ENCODE measurements around the gene NOP56. TPM values are rescaled to one million over a fixed set of nuclear protein-coding genes. Genes with fewer than 3 reads are reported as not detected.

NOP56 gene
- total RNA-seq, 1 experiment from 2014 or later: 582 TPM

DNA sequence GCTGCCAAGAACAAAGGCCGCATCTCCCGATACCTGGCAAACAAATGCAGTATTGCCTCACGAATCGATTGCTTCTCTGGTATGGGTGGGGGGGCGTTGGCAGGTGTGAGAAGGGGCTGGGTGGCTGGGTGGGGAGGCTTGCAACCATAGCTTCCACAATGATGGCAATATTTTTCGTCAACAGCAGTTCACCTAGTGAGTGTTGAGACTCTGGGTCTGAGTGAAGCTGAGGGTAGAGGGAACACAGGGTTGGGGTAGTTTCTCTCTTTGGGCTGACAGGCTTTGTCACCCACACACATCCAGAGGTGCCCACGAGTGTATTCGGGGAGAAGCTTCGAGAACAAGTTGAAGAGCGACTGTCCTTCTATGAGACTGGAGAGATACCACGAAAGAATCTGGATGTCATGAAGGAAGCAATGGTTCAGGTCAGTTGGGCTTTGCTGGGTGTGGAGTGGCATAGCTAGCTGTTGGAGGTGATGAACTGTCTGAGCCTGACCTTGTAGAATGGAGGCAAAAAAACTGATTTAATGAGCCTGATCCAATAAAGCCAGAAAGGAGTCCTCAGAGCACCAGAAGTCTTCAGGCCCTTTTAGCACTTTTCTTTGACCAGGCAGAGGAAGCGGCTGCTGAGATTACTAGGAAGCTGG, 4.2 kb downstream of the NOP56 start:
- Histone ChIP-seq H3K9me3 (ENCODE audit: control insufficient read depth in 1 of 2, insufficient read depth in 1 of 2, low read depth in 1 of 2, low read length in 2 of 2) (no peaks in the 10 kb centered on the region), H3K4me2 (ENCODE audit: low read length) (no peak overlapping the region), H3K79me2 (ENCODE audit: insufficient read depth, low read length) (peaks cover 69% of the 10 kb centered on the region), H4K20me1 (ENCODE audit: insufficient read depth) (peaks cover 51% of the 10 kb centered on the region; the same call in 1 of the 2 replicates), H2AFZ (ENCODE audit: low read depth, low read length, poor library complexity, severe bottlenecking) (no peak overlapping the region), H3K9me2 (ENCODE audit: insufficient read depth) (no peaks in the 10 kb centered on the region), H3K27ac (ENCODE audit: low read depth, low read length) (no peak overlapping the region), H3K36me3 (ENCODE audit: control insufficient read depth in 1 of 2, insufficient read depth in 2 of 2, low read length in 2 of 2) (peaks cover 51 to 74% of the 10 kb centered on the region in 2 experiments), H3K4me3 (replicated peaks in 1 of 2; ENCODE audit: low read depth in 1 of 2, low read length in 2 of 2) (no peak overlapping the region), H3K27me3 (ENCODE audit: insufficient read depth, low read length) (no peaks in the 10 kb centered on the region), H3K4me1 (ENCODE audit: control insufficient read depth in 1 of 2, insufficient read depth in 2 of 2, low read length in 2 of 2) (peaks cover 3 to 14% of the 10 kb centered on the region in 2 experiments; a peak in 3 of 4 replicates), H3K9ac (ENCODE audit: low read length) (no peak overlapping the region)
- ATAC-seq (no peak), DNase-seq (ENCODE audit: low read depth, low spot score) (no peak)
- ChIA-PET RAD21 (ENCODE audit: low non-redundant PET in 1 of 2, low total read pairs in 2 of 2, uncharacterized antibody in 2 of 2, unreplicated experiment in 2 of 2) (no interaction called here), CTCF (no interaction called here), POLR2A (no interaction called here)
- TF ChIP-seq EZH2 (IDR thresholded peaks at IDR 0.05) (no peak), SRF (IDR thresholded peaks at IDR 0.05; ENCODE audit: low read depth) (no peak)
- BruUV-seq (replicated peaks): no TSS peak
- intact Hi-C loops (cut with micrococcal nuclease): no loop called here

DNA sequence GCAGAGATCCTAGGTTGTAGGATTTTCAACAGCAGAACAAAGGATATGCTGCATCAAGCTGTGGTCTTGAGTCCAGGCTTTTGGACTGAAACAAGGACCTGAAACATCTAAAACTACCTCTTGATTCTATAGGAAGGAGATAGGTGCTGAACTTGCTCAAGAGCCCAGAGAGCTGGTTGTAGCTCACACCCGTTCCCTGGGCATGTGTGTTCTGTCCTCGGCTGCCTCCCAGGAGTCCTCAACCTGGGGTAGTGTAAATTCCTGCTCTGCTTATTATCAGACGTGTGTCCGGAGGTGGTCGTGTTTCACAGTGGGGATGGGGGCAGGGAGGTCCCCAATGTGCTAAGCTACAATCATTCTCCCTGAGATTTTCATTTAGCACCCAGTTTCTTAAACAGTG, 4.8 kb downstream of the NOP56 start:
- no TSS peak for BruUV-seq (replicated peaks)
- DNase-seq (ENCODE audit: low read depth, low spot score) (no peak), ATAC-seq (no peak)
- no peaks in the 10 kb centered on the region for H3K27me3 ChIP-seq (ENCODE audit: insufficient read depth, low read length)
- RAD21 ChIA-PET (ENCODE audit: low non-redundant PET in 1 of 2, low total read pairs in 2 of 2, uncharacterized antibody in 2 of 2, unreplicated experiment in 2 of 2): no interaction called here
- peaks cover 54 to 80% of the 10 kb centered on the region in 2 experiments for H3K36me3 ChIP-seq (ENCODE audit: control insufficient read depth in 1 of 2, insufficient read depth in 2 of 2, low read length in 2 of 2)
- TF ChIP-seq SP1 (IDR thresholded peaks at IDR 0.05; ENCODE audit: low read depth) (no peak), POLR2AphosphoS5 (IDR thresholded peaks at IDR 0.05; ENCODE audit: low read depth, low read length) (peak; percentile 16; the same call in 1 of the 2 replicates)
- CTCF ChIA-PET: no interaction called here
- no peak overlapping the region for H3K4me3 ChIP-seq (replicated peaks in 1 of 2; ENCODE audit: low read depth in 1 of 2, low read length in 2 of 2)
- no peaks in the 10 kb centered on the region for H3K9me3 ChIP-seq (ENCODE audit: control insufficient read depth in 1 of 2, insufficient read depth in 1 of 2, low read depth in 1 of 2, low read length in 2 of 2)
- H4K20me1 ChIP-seq (ENCODE audit: insufficient read depth): peaks cover 51% of the 10 kb centered on the region; the same call in 1 of the 2 replicates
- H3K27ac ChIP-seq (ENCODE audit: low read depth, low read length): no peak overlapping the region
- H3K4me1 ChIP-seq (ENCODE audit: control insufficient read depth in 1 of 2, insufficient read depth in 2 of 2, low read length in 2 of 2): peaks cover 3 to 14% of the 10 kb centered on the region in 2 experiments; a peak in 3 of 4 replicates
- no peak overlapping the region for H2AFZ ChIP-seq (ENCODE audit: low read depth, low read length, poor library complexity, severe bottlenecking)
- no peak overlapping the region for H3K4me2 ChIP-seq (ENCODE audit: low read length)
- H3K9ac ChIP-seq (ENCODE audit: low read length): no peak overlapping the region
- peaks cover 69% of the 10 kb centered on the region for H3K79me2 ChIP-seq (ENCODE audit: insufficient read depth, low read length)
- POLR2A ChIA-PET: no interaction called here
- no peaks in the 10 kb centered on the region for H3K9me2 ChIP-seq (ENCODE audit: insufficient read depth)
- intact Hi-C loops (cut with micrococcal nuclease): no loop called here
